HEK293 (cell line): ENCODE results near the gene PHKG2.
A peak's percentile ranks its signal among the peaks of the same experiment; 100 is the strongest.

Experiments used
- CTCF ChIA-PET: fragments of 350-600 bp; formaldehyde crosslinking; extraction: SDS; loops from one replicate; lab custom pipeline; 2021; ENCODE audit warnings: antibody characterized with exemption; lab: Yijun Ruan, JAX
- POLR2A ChIA-PET: fragments of 300-600 bp; formaldehyde crosslinking; extraction: SDS; loops from one replicate; lab custom pipeline; 2020; ENCODE audit warnings: antibody characterized with exemption, inconsistent platforms; lab: Yijun Ruan, JAX
- H3K27ac ChIP-seq: fragments of 200-500 bp; sonication (Bioruptor generic); 2 replicates; pipeline ENCODE4 v1.5.1; 2014; ENCODE audit warnings: low read depth, low read length, control low read depth, inconsistent platforms; ENCODE audit errors: extremely low read depth
- H3K36me3 ChIP-seq, 2 experiments: fragments of 200-500 bp in 1 of 2; sonication (Bioruptor generic) in 1 of 2; 1 replicate in 1 of 2; 2 replicates in 1 of 2; pipeline ENCODE4 v1.5.1; 2014 to 2017; ENCODE audit warnings: inconsistent platforms in 2 of 2, low read length in 2 of 2; ENCODE audit not compliant: control insufficient read depth in 2 of 2, insufficient read depth in 1 of 2
- H3K4me1 ChIP-seq: fragments of 200-500 bp; sonication (Bioruptor generic); 2 replicates; pipeline ENCODE4 v1.5.1; 2014; ENCODE audit warnings: mild to moderate bottlenecking, low read length, inconsistent platforms; ENCODE audit not compliant: control insufficient read depth, insufficient read depth
- H3K4me3 ChIP-seq: 2 replicates; pipeline ENCODE4 v1.5.1; 2011; ENCODE audit warnings: low read depth, mild to moderate bottlenecking, control low read depth, low read length, moderate library complexity
- H3K9me3 ChIP-seq: fragments of 200-500 bp; sonication (Bioruptor generic); 2 replicates; pipeline ENCODE4 v1.5.1; 2014; ENCODE audit warnings: low read depth, low read length, inconsistent platforms; ENCODE audit not compliant: control insufficient read depth, insufficient read depth
- GLIS1 ChIP-seq: fragments of 450-650 bp; formaldehyde crosslinking; IDR thresholded peaks from 2 replicates; pipeline ENCODE4 v1.5.1; 2016; ENCODE audit warnings: missing biosample characterization, missing genetic modification characterization
- ZIC2 ChIP-seq: fragments of 450-650 bp; formaldehyde crosslinking; IDR thresholded peaks from 2 replicates; pipeline ENCODE4 v1.5.1; 2016; ENCODE audit warnings: missing biosample characterization, missing genetic modification characterization
- ZNF18 ChIP-seq: fragments of 450-650 bp; formaldehyde crosslinking; IDR thresholded peaks from 2 replicates; pipeline ENCODE4 v1.5.1; 2016; ENCODE audit warnings: missing biosample characterization, missing genetic modification characterization
- ZNF202 ChIP-seq: fragments of 450-650 bp; formaldehyde crosslinking; IDR thresholded peaks from 2 replicates; pipeline ENCODE4 v1.5.1; 2016; ENCODE audit warnings: missing biosample characterization, missing genetic modification characterization, borderline replicate concordance
- ZNF24 ChIP-seq: fragments of 450-650 bp; formaldehyde crosslinking; IDR thresholded peaks from 2 replicates; pipeline ENCODE4 v1.5.1; 2016; ENCODE audit warnings: missing biosample characterization, missing genetic modification characterization
- ZNF335 ChIP-seq: fragments of 450-650 bp; formaldehyde crosslinking; conservative IDR thresholded peaks from 2 replicates; pipeline ENCODE4 v1.5.1; 2016; ENCODE audit warnings: missing biosample characterization, missing genetic modification characterization
- ZNF394 ChIP-seq: fragments of 450-650 bp; formaldehyde crosslinking; IDR thresholded peaks from 2 replicates; pipeline ENCODE4 v1.5.1; 2016; ENCODE audit warnings: missing biosample characterization, missing genetic modification characterization, mild to moderate bottlenecking, moderate library complexity, borderline replicate concordance
- ZNF529 ChIP-seq: fragments of 450-650 bp; formaldehyde crosslinking; IDR thresholded peaks from 2 replicates; pipeline ENCODE4 v1.5.1; 2017; ENCODE audit warnings: missing genetic modification characterization, missing biosample characterization; ENCODE audit not compliant: insufficient replicate concordance
- ZNF768 ChIP-seq: fragments of 450-650 bp; formaldehyde crosslinking; IDR thresholded peaks from 2 replicates; pipeline ENCODE4 v1.5.1; 2018; ENCODE audit warnings: missing biosample characterization, mild to moderate bottlenecking, missing genetic modification characterization
- TF ChIP-seq, protein P1 (sequence below): fragments of 450-650 bp; formaldehyde crosslinking; IDR thresholded peaks from 2 replicates; pipeline ENCODE4 v1.5.1; 2016; ENCODE audit warnings: missing biosample characterization, missing genetic modification characterization
- TF ChIP-seq, protein P2 (sequence below): fragments of 450-650 bp; formaldehyde crosslinking; IDR thresholded peaks from 2 replicates; pipeline ENCODE4 v1.5.1; 2016; ENCODE audit warnings: missing biosample characterization, missing genetic modification characterization

The PHKG2 gene

DNA sequence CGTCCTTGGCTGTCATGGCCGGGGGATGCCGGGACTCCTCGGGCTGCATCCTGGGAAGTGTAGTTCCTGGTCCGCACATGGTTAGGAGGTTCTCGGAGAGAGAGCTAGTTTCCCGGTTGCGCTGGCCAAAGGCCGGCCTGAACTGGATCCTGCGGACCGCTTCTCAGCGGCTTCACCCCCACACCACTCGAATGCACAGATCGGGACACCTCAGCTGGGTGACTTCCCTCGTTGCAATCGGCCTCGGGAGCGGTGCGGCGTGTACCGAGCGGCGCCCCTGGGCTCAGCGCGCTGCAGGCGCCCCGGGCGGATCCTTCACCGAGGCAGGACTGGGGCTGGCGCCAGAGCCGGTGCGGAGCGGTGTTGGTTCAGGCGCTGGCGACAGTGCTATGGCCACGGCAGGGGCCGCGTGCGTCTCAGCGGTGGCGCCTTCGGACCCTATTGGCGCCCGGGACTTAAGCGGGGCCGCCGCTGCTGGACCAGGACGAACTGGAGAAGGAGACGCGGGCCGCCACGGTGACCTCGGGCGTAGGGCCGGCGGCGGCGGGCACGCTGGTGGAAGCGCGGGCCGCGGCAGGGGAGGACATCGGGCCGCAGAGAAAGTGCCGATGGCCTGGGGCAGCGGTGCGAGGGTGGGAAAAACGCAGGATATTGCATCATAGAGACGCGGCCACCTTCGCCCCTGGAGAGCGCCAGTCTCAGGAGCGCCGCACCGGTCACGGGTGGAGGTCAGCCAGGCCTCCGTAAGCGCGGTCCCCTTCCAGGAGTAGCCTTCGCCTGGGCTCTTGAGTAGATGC lies 27.4 kb downstream of the PHKG2 start (continued):
- TF ChIP-seq ZNF18 (tag by site-specific recombination) = peak; percentile 21; the same call in 1 of the 2 replicates
- TF ChIP-seq, all 188 proteins: peak for 74

DNA sequence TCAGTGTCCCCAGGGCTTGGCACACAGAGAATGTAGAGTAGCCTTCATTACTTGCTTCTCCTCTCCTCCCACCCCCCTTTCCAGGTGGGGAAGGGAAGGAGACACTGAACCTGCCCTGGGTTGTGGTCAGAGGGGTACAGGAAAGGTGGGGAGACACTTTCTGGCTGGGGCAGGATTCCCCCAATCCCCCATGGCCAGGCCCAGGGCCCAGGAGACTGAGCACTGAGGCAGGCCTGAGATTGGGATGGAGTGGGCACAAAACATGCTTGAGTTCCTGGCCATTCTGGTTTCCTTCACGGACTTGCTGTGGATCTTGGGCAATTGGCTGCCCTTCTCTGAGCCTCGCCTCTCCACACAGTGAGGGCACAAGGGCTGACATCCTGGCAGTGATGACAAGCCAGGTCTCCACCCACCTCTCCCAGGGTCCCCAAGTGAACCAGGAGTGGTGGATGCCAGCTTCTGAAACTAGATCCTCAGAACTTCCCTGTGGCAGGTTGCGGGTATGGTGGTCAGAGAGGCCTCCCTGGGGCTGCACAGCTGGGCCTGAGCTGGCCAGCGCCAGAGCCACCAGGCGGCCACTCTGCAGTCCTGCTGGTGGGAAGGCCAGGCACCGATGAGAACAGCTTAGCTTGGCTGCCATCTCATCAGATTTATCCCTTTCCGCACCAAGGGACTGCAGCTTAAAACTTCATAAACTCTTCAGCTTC lies 29.5 kb downstream of the PHKG2 start:
- ChIA-PET POLR2A (interaction anchor here (0.5 to 2.7 kb wide), 12 partner anchors 9 to 196 kb away, joined by 3 to 25 read pairs (median 4); partner anchors contain the start of genes FBRS, PHKG2 and ZNF629), CTCF (interaction anchor here (1.1 to 1.3 kb wide), 3 partner anchors 18 to 67 kb away, joined by 3 to 5 read pairs (median 3); no protein-coding TSS in a partner anchor)
- H3K27ac ChIP-seq = peak overlapping the region; percentile 33
- no peak overlapping the region for H3K4me3 ChIP-seq
- no peaks in the 10 kb centered on the region; the same call in 1 of the 2 replicates for H3K4me1 ChIP-seq
- H3K36me3 ChIP-seq = peaks cover 0 to 62% of the 10 kb centered on the region in 2 experiments; a peak in 1 of 3 replicates
- TF ChIP-seq ZNF394 (tag by site-specific recombination) = peak; percentile 48; the same call in 1 of the 2 replicates
- 0 out of 2 replicates have a peak, but pooled peaks have one; percentile 11 for TF ChIP-seq ZNF24 (tag by site-specific recombination)
- TF ChIP-seq ZNF768 (tag by site-specific recombination) = peak; percentile 74; the same call in 1 of the 2 replicates
- no peak for TF ChIP-seq ZNF529 (tag by site-specific recombination)
- peak; percentile 44; the same call in 1 of the 2 replicates for TF ChIP-seq ZIC2 (tag by site-specific recombination)
- TF ChIP-seq, protein P1, sequence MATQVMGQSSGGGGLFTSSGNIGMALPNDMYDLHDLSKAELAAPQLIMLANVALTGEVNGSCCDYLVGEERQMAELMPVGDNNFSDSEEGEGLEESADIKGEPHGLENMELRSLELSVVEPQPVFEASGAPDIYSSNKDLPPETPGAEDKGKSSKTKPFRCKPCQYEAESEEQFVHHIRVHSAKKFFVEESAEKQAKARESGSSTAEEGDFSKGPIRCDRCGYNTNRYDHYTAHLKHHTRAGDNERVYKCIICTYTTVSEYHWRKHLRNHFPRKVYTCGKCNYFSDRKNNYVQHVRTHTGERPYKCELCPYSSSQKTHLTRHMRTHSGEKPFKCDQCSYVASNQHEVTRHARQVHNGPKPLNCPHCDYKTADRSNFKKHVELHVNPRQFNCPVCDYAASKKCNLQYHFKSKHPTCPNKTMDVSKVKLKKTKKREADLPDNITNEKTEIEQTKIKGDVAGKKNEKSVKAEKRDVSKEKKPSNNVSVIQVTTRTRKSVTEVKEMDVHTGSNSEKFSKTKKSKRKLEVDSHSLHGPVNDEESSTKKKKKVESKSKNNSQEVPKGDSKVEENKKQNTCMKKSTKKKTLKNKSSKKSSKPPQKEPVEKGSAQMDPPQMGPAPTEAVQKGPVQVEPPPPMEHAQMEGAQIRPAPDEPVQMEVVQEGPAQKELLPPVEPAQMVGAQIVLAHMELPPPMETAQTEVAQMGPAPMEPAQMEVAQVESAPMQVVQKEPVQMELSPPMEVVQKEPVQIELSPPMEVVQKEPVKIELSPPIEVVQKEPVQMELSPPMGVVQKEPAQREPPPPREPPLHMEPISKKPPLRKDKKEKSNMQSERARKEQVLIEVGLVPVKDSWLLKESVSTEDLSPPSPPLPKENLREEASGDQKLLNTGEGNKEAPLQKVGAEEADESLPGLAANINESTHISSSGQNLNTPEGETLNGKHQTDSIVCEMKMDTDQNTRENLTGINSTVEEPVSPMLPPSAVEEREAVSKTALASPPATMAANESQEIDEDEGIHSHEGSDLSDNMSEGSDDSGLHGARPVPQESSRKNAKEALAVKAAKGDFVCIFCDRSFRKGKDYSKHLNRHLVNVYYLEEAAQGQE (tag by site-specific recombination) = 0 out of 2 replicates have a peak, but pooled peaks have one; percentile 28
- peak; percentile 51 for TF ChIP-seq GLIS1
- TF ChIP-seq ZNF335 (tag by site-specific recombination) = peak; percentile 34; the same call in 1 of the 2 replicates
- TF ChIP-seq ZNF202 (tag by site-specific recombination) = no peak
- TF ChIP-seq, protein P2, sequence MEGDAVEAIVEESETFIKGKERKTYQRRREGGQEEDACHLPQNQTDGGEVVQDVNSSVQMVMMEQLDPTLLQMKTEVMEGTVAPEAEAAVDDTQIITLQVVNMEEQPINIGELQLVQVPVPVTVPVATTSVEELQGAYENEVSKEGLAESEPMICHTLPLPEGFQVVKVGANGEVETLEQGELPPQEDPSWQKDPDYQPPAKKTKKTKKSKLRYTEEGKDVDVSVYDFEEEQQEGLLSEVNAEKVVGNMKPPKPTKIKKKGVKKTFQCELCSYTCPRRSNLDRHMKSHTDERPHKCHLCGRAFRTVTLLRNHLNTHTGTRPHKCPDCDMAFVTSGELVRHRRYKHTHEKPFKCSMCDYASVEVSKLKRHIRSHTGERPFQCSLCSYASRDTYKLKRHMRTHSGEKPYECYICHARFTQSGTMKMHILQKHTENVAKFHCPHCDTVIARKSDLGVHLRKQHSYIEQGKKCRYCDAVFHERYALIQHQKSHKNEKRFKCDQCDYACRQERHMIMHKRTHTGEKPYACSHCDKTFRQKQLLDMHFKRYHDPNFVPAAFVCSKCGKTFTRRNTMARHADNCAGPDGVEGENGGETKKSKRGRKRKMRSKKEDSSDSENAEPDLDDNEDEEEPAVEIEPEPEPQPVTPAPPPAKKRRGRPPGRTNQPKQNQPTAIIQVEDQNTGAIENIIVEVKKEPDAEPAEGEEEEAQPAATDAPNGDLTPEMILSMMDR (tag by site-specific recombination) = peak; percentile 50
- no peaks in the 10 kb centered on the region for H3K9me3 ChIP-seq
